HG03558 (cell line): ENCODE data around the gene ZFP82.

ENCODE experiments used
- ATAC-seq: cut with Tn5 transposase; IDR thresholded peaks from one replicate; pipeline ENCODE4 v1.9.1; 2021; ENCODE audit warnings: moderate number of reproducible peaks; ENCODE audit not compliant: unreplicated experiment; ENCODE audit errors: extremely low read depth

Gene ZFP82

GRCh38 chr19:36377541-36378178 is 40.8 kb downstream of the ZFP82 start:
- ATAC-seq, result no peak

- ATAC-seq, result no peak
These were observed 44.7 kb downstream of the ZFP82 start for GRCh38 chr19:36373638-36374156.

DNA sequence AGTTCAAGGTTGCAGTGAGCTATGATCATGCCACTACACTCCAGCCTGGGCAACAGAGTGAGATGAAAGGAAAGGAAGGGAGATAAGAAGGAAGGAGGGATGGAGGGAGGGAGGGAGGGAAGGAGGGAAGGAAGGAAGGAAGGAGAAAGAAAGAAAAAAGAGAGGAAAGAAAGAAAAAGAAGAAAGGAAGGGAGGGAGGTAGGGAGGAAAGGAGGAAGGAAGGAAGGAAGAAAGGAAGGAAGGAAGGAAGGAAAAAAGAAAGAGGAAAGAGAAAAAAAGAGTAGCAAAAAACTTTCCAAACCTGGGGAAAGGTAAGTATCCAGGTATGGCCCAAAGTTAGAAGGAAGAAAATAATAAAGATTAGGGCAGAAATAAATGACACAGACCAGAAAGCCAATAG is 46.6 kb downstream of the ZFP82 start:
- no peak for ATAC-seq

- ATAC-seq, result no peak
These were observed 54.6 kb downstream of the ZFP82 start for GRCh38 chr19:36363845-36364244.
